ENCODE results near the gene ARMC5.
A peak's percentile ranks its signal among the peaks of the same experiment; 100 is the strongest.
"Not testable (repeated sequence)": the region's sequence is repeated elsewhere in the genome, so short reads cannot be mapped to it uniquely, and the experiment has no call there.

ARMC5 gene

GRCh38 chr16:31480851-31481536, 21.7 kb downstream of the ARMC5 start:
- H3K36me3 ChIP-seq (ENCODE audit: control insufficient read depth, insufficient read depth, low read length): peaks cover 26% of the 10 kb centered on the region
- WGBS, 2 experiments (ENCODE audit: insufficient coverage in 2 of 2): 81 to 95% methylated on average over 5 to 7 of the region's 7 CpGs
- H3K4me1 ChIP-seq (ENCODE audit: control insufficient read depth, insufficient read depth, low read length, poor library complexity, severe bottlenecking): peaks cover 3% of the 10 kb centered on the region
- H3K27ac ChIP-seq (ENCODE audit: low read depth, low read length, severe bottlenecking): no peak overlapping the region
- H3K9me3 ChIP-seq (ENCODE audit: control insufficient read depth, low read length): no peaks in the 10 kb centered on the region
- H3K4me3 ChIP-seq (ENCODE audit: extremely low read depth, insufficient read depth, low read length, poor library complexity, severe bottlenecking): no peak overlapping the region

DNA sequence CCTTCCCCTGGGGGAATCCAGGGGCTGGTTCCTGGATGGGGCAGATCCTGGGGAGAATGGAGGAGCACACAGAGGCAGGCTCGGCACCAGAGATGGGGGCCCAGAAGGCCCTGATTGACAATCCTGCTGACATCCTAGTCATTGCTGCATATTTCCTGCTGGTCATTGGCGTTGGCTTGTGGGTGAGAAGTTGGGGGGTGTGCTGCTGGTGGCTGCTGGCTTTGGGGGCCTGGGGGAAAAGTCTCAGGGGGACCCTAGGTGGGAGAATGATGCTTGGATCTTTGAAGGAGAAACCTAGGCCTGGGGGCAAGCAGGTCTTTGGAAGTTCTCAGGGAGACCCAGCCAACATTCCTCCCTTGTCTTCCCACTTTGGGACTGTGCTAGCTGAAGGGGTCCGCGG, 23.8 kb downstream of the ARMC5 start, which contains the start of gene SLC5A2:
TSS of gene SLC5A2 (plus strand) at position 43 of the 400 bp plus-strand sequence. CDS start at position 57, 14 bp downstream.
- Histone ChIP-seq H3K9me3 (ENCODE audit: control insufficient read depth, low read length) (no peaks in the 10 kb centered on the region), H3K4me1 (ENCODE audit: control insufficient read depth, insufficient read depth, low read length, poor library complexity, severe bottlenecking) (peaks cover 5% of the 10 kb centered on the region), H3K36me3 (ENCODE audit: control insufficient read depth, insufficient read depth, low read length) (peaks cover 7% of the 10 kb centered on the region), H3K27ac (ENCODE audit: low read depth, low read length, severe bottlenecking) (no peak within 1 kb of the TSS), H3K4me3 (ENCODE audit: extremely low read depth, insufficient read depth, low read length, poor library complexity, severe bottlenecking) (no peak within 1 kb of the TSS)
- WGBS, 2 experiments (ENCODE audit: insufficient coverage in 2 of 2): 94 to 97% methylated on average over 3 of the region's 4 CpGs

DNA sequence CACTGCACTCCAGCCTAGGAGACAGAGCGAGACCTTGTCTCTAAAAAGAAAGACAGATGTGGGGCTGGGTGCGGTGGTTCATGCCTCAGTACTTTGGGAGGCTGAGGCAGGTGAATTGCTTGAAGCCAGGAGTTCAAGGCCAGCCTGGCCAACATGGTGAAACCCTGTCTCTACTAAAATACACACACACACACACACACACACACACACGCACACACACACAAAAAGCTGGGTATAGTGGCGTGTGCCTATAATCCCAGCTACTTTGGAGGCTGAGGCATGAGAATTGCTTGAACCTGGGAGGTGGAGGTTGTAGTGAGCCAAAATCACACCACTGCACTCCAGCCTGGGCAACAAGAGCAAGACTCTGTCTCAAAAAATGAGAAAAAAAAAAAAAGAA, 24.7 kb downstream of the ARMC5 start:
- H3K27ac ChIP-seq (ENCODE audit: low read depth, low read length, severe bottlenecking); H3K4me1 ChIP-seq (ENCODE audit: control insufficient read depth, insufficient read depth, low read length, poor library complexity, severe bottlenecking); H3K36me3 ChIP-seq (ENCODE audit: control insufficient read depth, insufficient read depth, low read length); H3K9me3 ChIP-seq (ENCODE audit: control insufficient read depth, low read length); H3K4me3 ChIP-seq (ENCODE audit: extremely low read depth, insufficient read depth, low read length, poor library complexity, severe bottlenecking): not testable (repeated sequence)
- 70 to 89% methylated on average over 2 to 3 of the region's 4 CpGs for WGBS, 2 experiments (ENCODE audit: insufficient coverage in 2 of 2)

DNA sequence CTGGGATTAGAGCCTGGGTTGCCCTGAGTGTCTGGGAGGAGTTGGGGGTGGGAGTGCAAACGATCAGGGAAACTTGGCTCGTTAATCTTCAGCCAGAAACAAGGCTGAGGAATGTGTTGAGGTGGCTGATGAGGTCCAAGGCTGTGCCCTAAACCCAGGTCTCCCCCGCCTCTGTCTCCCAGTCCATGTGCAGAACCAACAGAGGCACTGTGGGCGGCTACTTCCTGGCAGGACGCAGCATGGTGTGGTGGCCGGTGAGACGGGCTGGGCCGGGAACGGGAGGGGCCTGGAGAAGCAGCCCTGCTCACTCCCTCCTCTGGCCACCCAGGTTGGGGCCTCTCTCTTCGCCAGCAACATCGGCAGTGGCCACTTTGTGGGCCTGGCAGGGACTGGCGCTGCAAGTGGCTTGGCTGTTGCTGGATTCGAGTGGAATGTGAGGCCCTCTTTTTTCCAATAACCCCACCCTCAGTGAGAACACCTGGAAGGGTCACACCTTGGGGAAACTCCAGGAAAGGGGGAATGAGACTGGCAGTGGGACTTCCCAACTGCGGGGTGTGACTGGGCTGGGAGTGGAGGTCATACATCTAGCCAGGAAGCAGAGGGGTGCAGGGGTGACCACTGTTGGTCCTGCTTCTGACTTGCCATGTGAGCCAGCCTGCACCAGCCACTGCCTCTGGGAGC, 25.3 kb downstream of the ARMC5 start:
- Histone ChIP-seq H3K27ac (ENCODE audit: low read depth, low read length, severe bottlenecking) (no peak overlapping the region), H3K4me3 (ENCODE audit: extremely low read depth, insufficient read depth, low read length, poor library complexity, severe bottlenecking) (no peak overlapping the region)
- WGBS, 2 experiments (ENCODE audit: insufficient coverage in 2 of 2): 36 to 46% methylated on average over 9 to 11 of the region's 14 CpGs

GRCh38 chr16:31485571-31485970, 26.3 kb downstream of the ARMC5 start:
- peaks cover 5% of the 10 kb centered on the region for H3K36me3 ChIP-seq (ENCODE audit: control insufficient read depth, insufficient read depth, low read length)
- no peak overlapping the region for H3K27ac ChIP-seq (ENCODE audit: low read depth, low read length, severe bottlenecking)
- peaks cover 8% of the 10 kb centered on the region for H3K4me1 ChIP-seq (ENCODE audit: control insufficient read depth, insufficient read depth, low read length, poor library complexity, severe bottlenecking)
- 90 to 94% methylated on average over 2 to 10 of the region's 17 CpGs for WGBS, 2 experiments (ENCODE audit: insufficient coverage in 2 of 2)
- no peaks in the 10 kb centered on the region for H3K9me3 ChIP-seq (ENCODE audit: control insufficient read depth, low read length)
- no peak overlapping the region for H3K4me3 ChIP-seq (ENCODE audit: extremely low read depth, insufficient read depth, low read length, poor library complexity, severe bottlenecking)

More for the DNA sequence above, 25.3 kb downstream of the ARMC5 start:
- peaks cover 8% of the 10 kb centered on the region for H3K4me1 ChIP-seq (ENCODE audit: control insufficient read depth, insufficient read depth, low read length, poor library complexity, severe bottlenecking)
- no peaks in the 10 kb centered on the region for H3K36me3 ChIP-seq (ENCODE audit: control insufficient read depth, insufficient read depth, low read length)
- no peaks in the 10 kb centered on the region for H3K9me3 ChIP-seq (ENCODE audit: control insufficient read depth, low read length)

DNA sequence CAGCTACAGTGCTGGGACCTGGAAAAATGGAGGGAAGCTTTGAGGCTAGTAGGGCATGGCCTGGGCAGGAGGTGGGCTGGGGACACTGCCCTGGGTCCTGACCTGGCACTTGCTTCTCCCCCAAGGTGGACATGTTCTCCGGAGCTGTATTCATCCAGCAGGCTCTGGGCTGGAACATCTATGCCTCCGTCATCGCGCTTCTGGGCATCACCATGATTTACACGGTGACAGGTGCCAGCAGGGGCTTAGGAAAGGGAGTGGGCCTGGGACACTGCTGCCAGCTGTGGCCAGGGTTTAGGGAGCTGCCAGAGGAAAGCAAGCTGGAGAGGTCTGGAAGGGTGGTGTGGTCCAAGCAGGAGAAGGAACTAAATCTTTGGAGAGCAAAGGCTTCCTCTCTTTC, 26.7 kb downstream of the ARMC5 start:
- H3K36me3 ChIP-seq (ENCODE audit: control insufficient read depth, insufficient read depth, low read length): peaks cover 8% of the 10 kb centered on the region
- no peak overlapping the region for H3K4me3 ChIP-seq (ENCODE audit: extremely low read depth, insufficient read depth, low read length, poor library complexity, severe bottlenecking)
- H3K9me3 ChIP-seq (ENCODE audit: control insufficient read depth, low read length): no peaks in the 10 kb centered on the region
- no peak overlapping the region for H3K27ac ChIP-seq (ENCODE audit: low read depth, low read length, severe bottlenecking)
- 94 to 95% methylated on average over 5 of the region's 5 CpGs for WGBS, 2 experiments (ENCODE audit: insufficient coverage in 2 of 2)
- peaks cover 8% of the 10 kb centered on the region for H3K4me1 ChIP-seq (ENCODE audit: control insufficient read depth, insufficient read depth, low read length, poor library complexity, severe bottlenecking)

GRCh38 chr16:31487071-31487719, 27.9 kb downstream of the ARMC5 start:
- no peak overlapping the region for H3K27ac ChIP-seq (ENCODE audit: low read depth, low read length, severe bottlenecking)
- peaks cover 8% of the 10 kb centered on the region for H3K36me3 ChIP-seq (ENCODE audit: control insufficient read depth, insufficient read depth, low read length)
- H3K9me3 ChIP-seq (ENCODE audit: control insufficient read depth, low read length): no peaks in the 10 kb centered on the region
- peak overlapping the region; percentile 40 for H3K4me3 ChIP-seq (ENCODE audit: extremely low read depth, insufficient read depth, low read length, poor library complexity, severe bottlenecking)
- WGBS, 2 experiments (ENCODE audit: insufficient coverage in 2 of 2): 11 to 17% methylated on average over 28 to 48 of the region's 48 CpGs
- H3K4me1 ChIP-seq (ENCODE audit: control insufficient read depth, insufficient read depth, low read length, poor library complexity, severe bottlenecking): peaks cover 8% of the 10 kb centered on the region

GRCh38 chr16:31487720-31488467, 28.6 kb downstream of the ARMC5 start:
- Histone ChIP-seq H3K36me3 (ENCODE audit: control insufficient read depth, insufficient read depth, low read length) (peaks cover 15% of the 10 kb centered on the region), H3K9me3 (ENCODE audit: control insufficient read depth, low read length) (no peaks in the 10 kb centered on the region), H3K4me3 (ENCODE audit: extremely low read depth, insufficient read depth, low read length, poor library complexity, severe bottlenecking) (peak overlapping the region; percentile 40), H3K27ac (ENCODE audit: low read depth, low read length, severe bottlenecking) (no peak overlapping the region), H3K4me1 (ENCODE audit: control insufficient read depth, insufficient read depth, low read length, poor library complexity, severe bottlenecking) (peaks cover 8% of the 10 kb centered on the region)
- WGBS, 2 experiments (ENCODE audit: insufficient coverage in 2 of 2): 2% methylated on average over 40 to 57 of the region's 60 CpGs

DNA sequence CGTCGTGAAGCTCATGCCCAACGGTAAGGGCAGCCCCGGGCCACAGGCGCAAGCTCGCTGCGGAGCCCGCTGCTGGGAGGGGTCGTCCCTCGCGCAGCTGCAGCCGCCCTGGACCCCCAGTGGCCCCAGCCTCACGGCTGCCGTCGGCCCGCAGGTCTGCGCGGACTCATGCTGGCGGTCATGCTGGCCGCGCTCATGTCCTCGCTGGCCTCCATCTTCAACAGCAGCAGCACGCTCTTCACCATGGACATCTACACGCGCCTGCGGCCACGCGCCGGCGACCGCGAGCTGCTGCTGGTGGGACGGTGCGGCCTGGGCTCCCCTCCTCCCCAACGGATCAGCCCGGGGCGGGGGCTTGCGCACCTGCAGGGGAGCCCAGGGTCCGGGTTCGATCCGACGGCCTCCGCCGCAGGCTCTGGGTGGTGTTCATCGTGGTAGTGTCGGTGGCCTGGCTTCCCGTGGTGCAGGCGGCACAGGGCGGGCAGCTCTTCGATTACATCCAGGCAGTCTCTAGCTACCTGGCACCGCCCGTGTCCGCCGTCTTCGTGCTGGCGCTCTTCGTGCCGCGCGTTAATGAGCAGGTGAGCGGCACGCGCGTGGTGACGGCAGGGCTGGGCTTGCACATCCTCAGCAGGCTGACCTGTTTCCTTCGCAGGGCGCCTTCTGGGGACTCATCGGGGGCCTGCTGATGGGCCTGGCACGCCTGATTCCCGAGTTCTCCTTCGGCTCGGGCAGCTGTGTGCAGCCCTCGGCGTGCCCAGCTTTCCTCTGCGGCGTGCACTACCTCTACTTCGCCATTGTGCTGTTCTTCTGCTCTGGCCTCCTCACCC, 29.4 kb downstream of the ARMC5 start:
- no peak overlapping the region for H3K27ac ChIP-seq (ENCODE audit: low read depth, low read length, severe bottlenecking)
- H3K9me3 ChIP-seq (ENCODE audit: control insufficient read depth, low read length): no peaks in the 10 kb centered on the region
- 63% methylated on average over 60 to 76 of the region's 77 CpGs for WGBS, 2 experiments (ENCODE audit: insufficient coverage in 2 of 2)
- H3K4me3 ChIP-seq (ENCODE audit: extremely low read depth, insufficient read depth, low read length, poor library complexity, severe bottlenecking): peak overlapping the region; percentile 40
- H3K4me1 ChIP-seq (ENCODE audit: control insufficient read depth, insufficient read depth, low read length, poor library complexity, severe bottlenecking): peaks cover 8% of the 10 kb centered on the region
- peaks cover 22% of the 10 kb centered on the region for H3K36me3 ChIP-seq (ENCODE audit: control insufficient read depth, insufficient read depth, low read length)

- H3K4me3 ChIP-seq (ENCODE audit: extremely low read depth, insufficient read depth, low read length, poor library complexity, severe bottlenecking): no peak overlapping the region
Measured at GRCh38 chr16:31489298-31489564, 29.9 kb downstream of the ARMC5 start.

More at GRCh38 chr16:31489298-31489564, 29.9 kb downstream of the ARMC5 start:
- peaks cover 8% of the 10 kb centered on the region for H3K4me1 ChIP-seq (ENCODE audit: control insufficient read depth, insufficient read depth, low read length, poor library complexity, severe bottlenecking)
- H3K36me3 ChIP-seq (ENCODE audit: control insufficient read depth, insufficient read depth, low read length): peaks cover 26% of the 10 kb centered on the region
- whole genome bisulfite sequencing, 2 experiments (ENCODE audit: insufficient coverage in 2 of 2): 95% methylated on average over 4 of the region's 7 CpGs
- H3K9me3 ChIP-seq (ENCODE audit: control insufficient read depth, low read length): no peaks in the 10 kb centered on the region
- no peak overlapping the region for H3K27ac ChIP-seq (ENCODE audit: low read depth, low read length, severe bottlenecking)
